HEK293 (cell line): Measurements from ENCODE around the gene TAP2.

Experiments
- CTCF ChIA-PET: fragments of 350-600 bp; formaldehyde crosslinking; extraction: SDS; loops from one replicate; lab custom pipeline; 2021; ENCODE audit warnings: antibody characterized with exemption; lab: Yijun Ruan, JAX
- POLR2A ChIA-PET: fragments of 300-600 bp; formaldehyde crosslinking; extraction: SDS; loops from one replicate; lab custom pipeline; 2020; ENCODE audit warnings: antibody characterized with exemption, inconsistent platforms; lab: Yijun Ruan, JAX
- H3K27ac ChIP-seq: fragments of 200-500 bp; sonication (Bioruptor generic); 2 replicates; pipeline ENCODE4 v1.5.1; 2014; ENCODE audit warnings: low read depth, low read length, control low read depth, inconsistent platforms; ENCODE audit errors: extremely low read depth
- H3K36me3 ChIP-seq, 2 experiments: fragments of 200-500 bp in 1 of 2; sonication (Bioruptor generic) in 1 of 2; 1 replicate in 1 of 2; 2 replicates in 1 of 2; pipeline ENCODE4 v1.5.1; 2014 to 2017; ENCODE audit warnings: inconsistent platforms in 2 of 2, low read length in 2 of 2; ENCODE audit not compliant: control insufficient read depth in 2 of 2, insufficient read depth in 1 of 2
- H3K4me1 ChIP-seq: fragments of 200-500 bp; sonication (Bioruptor generic); 2 replicates; pipeline ENCODE4 v1.5.1; 2014; ENCODE audit warnings: mild to moderate bottlenecking, low read length, inconsistent platforms; ENCODE audit not compliant: control insufficient read depth, insufficient read depth
- H3K4me3 ChIP-seq: 2 replicates; pipeline ENCODE4 v1.5.1; 2011; ENCODE audit warnings: low read depth, mild to moderate bottlenecking, control low read depth, low read length, moderate library complexity
- H3K9me3 ChIP-seq: fragments of 200-500 bp; sonication (Bioruptor generic); 2 replicates; pipeline ENCODE4 v1.5.1; 2014; ENCODE audit warnings: low read depth, low read length, inconsistent platforms; ENCODE audit not compliant: control insufficient read depth, insufficient read depth
- GFI1B ChIP-seq: fragments of 450-650 bp; formaldehyde crosslinking; IDR thresholded peaks from 2 replicates; pipeline ENCODE4 v1.5.1; 2016; ENCODE audit warnings: missing biosample characterization, missing genetic modification characterization
- HIC1 ChIP-seq: fragments of 450-650 bp; formaldehyde crosslinking; IDR thresholded peaks from 2 replicates; pipeline ENCODE4 v1.5.1; 2016; ENCODE audit warnings: missing biosample characterization, missing genetic modification characterization
- IKZF3 ChIP-seq: fragments of 450-650 bp; IDR thresholded peaks from 2 replicates; pipeline ENCODE4 v1.5.0; 2018; ENCODE audit warnings: missing biosample characterization, mild to moderate bottlenecking, missing genetic modification characterization, moderate library complexity
- KLF8 ChIP-seq: fragments of 450-650 bp; formaldehyde crosslinking; IDR thresholded peaks from 2 replicates; pipeline ENCODE4 v1.5.1; 2016; ENCODE audit warnings: missing biosample characterization, missing genetic modification characterization
- MEIS1 ChIP-seq: sonication (generic); formaldehyde crosslinking; IDR thresholded peaks from 2 replicates; pipeline ENCODE4 v1.8.1; 2022; ENCODE audit warnings: missing genetic modification reagents, mild to moderate bottlenecking, borderline replicate concordance
- OSR2 ChIP-seq: fragments of 450-650 bp; formaldehyde crosslinking; IDR thresholded peaks from 2 replicates; pipeline ENCODE4 v1.5.1; 2016; ENCODE audit warnings: missing biosample characterization, missing genetic modification characterization
- PRDM1 ChIP-seq: fragments of 450-650 bp; formaldehyde crosslinking; IDR thresholded peaks from 2 replicates; pipeline ENCODE4; 2016; ENCODE audit warnings: missing biosample characterization, missing genetic modification characterization
- ZBTB10 ChIP-seq: fragments of 450-650 bp; formaldehyde crosslinking; IDR thresholded peaks from 2 replicates; pipeline ENCODE4 v1.5.1; 2016; ENCODE audit warnings: missing biosample characterization, missing genetic modification characterization
- ZNF112 ChIP-seq: fragments of 450-650 bp; formaldehyde crosslinking; IDR thresholded peaks from 2 replicates; pipeline ENCODE4 v1.5.0; 2017; ENCODE audit warnings: missing biosample characterization, missing genetic modification characterization
- ZNF138 ChIP-seq: fragments of 450-650 bp; formaldehyde crosslinking; IDR thresholded peaks from 2 replicates; pipeline ENCODE4 v1.5.1; 2016; ENCODE audit warnings: missing biosample characterization, missing genetic modification characterization, borderline replicate concordance
- ZNF16 ChIP-seq: fragments of 450-650 bp; formaldehyde crosslinking; IDR thresholded peaks from 2 replicates; pipeline ENCODE4 v1.5.1; 2016; ENCODE audit warnings: low read depth, missing biosample characterization, missing genetic modification characterization
- ZNF37A ChIP-seq: fragments of 450-650 bp; IDR thresholded peaks from 2 replicates; pipeline ENCODE4 v1.5.1; 2018; ENCODE audit warnings: missing biosample characterization, missing genetic modification characterization
- ZNF394 ChIP-seq: fragments of 450-650 bp; formaldehyde crosslinking; IDR thresholded peaks from 2 replicates; pipeline ENCODE4 v1.5.1; 2016; ENCODE audit warnings: missing biosample characterization, missing genetic modification characterization, mild to moderate bottlenecking, moderate library complexity, borderline replicate concordance
- ZNF416 ChIP-seq: fragments of 450-650 bp; formaldehyde crosslinking; IDR thresholded peaks from 2 replicates; pipeline ENCODE4 v1.5.1; 2016; ENCODE audit warnings: missing biosample characterization, missing genetic modification characterization
- ZNF521 ChIP-seq: fragments of 450-650 bp; formaldehyde crosslinking; IDR thresholded peaks from 2 replicates; pipeline ENCODE4 v1.5.1; 2017; ENCODE audit warnings: missing biosample characterization, mild to moderate bottlenecking, missing genetic modification characterization
- ZNF529 ChIP-seq: fragments of 450-650 bp; formaldehyde crosslinking; IDR thresholded peaks from 2 replicates; pipeline ENCODE4 v1.5.1; 2017; ENCODE audit warnings: missing genetic modification characterization, missing biosample characterization; ENCODE audit not compliant: insufficient replicate concordance
- ZNF544 ChIP-seq: fragments of 450-650 bp; formaldehyde crosslinking; IDR thresholded peaks from 2 replicates; pipeline ENCODE4 v1.5.0; 2017; ENCODE audit warnings: missing biosample characterization, missing genetic modification characterization
- ZNF571 ChIP-seq: fragments of 450-650 bp; formaldehyde crosslinking; IDR thresholded peaks from 2 replicates; pipeline ENCODE4 v1.5.0; 2017; ENCODE audit warnings: missing biosample characterization, missing genetic modification characterization
- ZNF623 ChIP-seq: fragments of 450-650 bp; formaldehyde crosslinking; IDR thresholded peaks from 2 replicates; pipeline ENCODE4 v1.5.1; 2016; ENCODE audit warnings: missing biosample characterization, missing genetic modification characterization
- ZNF645 ChIP-seq: fragments of 450-650 bp; formaldehyde crosslinking; IDR thresholded peaks from 2 replicates; pipeline ENCODE4; 2016; ENCODE audit warnings: missing biosample characterization, missing genetic modification characterization
- ZNF654 ChIP-seq: fragments of 450-650 bp; formaldehyde crosslinking; IDR thresholded peaks from 2 replicates; pipeline ENCODE4 v1.5.1; 2016; ENCODE audit warnings: low read depth, missing biosample characterization, missing genetic modification characterization
- ZNF660 ChIP-seq: fragments of 450-650 bp; IDR thresholded peaks from 2 replicates; pipeline ENCODE4 v1.5.1; 2018; ENCODE audit warnings: missing biosample characterization, mild to moderate bottlenecking, missing genetic modification characterization
- ZNF677 ChIP-seq: fragments of 450-650 bp; IDR thresholded peaks from 2 replicates; pipeline ENCODE4 v1.5.0; 2018; ENCODE audit warnings: missing biosample characterization, mild to moderate bottlenecking, missing genetic modification characterization, moderate library complexity
- ZNF692 ChIP-seq: fragments of 450-650 bp; formaldehyde crosslinking; IDR thresholded peaks from 2 replicates; pipeline ENCODE4 v1.5.1; 2016; ENCODE audit warnings: missing biosample characterization, missing genetic modification characterization
- ZNF701 ChIP-seq: fragments of 450-650 bp; formaldehyde crosslinking; IDR thresholded peaks from 2 replicates; pipeline ENCODE4 v1.5.1; 2016; ENCODE audit warnings: missing biosample characterization, missing genetic modification characterization
- ZNF777 ChIP-seq: fragments of 450-650 bp; formaldehyde crosslinking; IDR thresholded peaks from 2 replicates; pipeline ENCODE4 v1.5.1; 2017; ENCODE audit warnings: missing biosample characterization, missing genetic modification characterization, borderline replicate concordance
- ZNF785 ChIP-seq: fragments of 450-650 bp; formaldehyde crosslinking; IDR thresholded peaks from 2 replicates; pipeline ENCODE4 v1.5.1; 2016; ENCODE audit warnings: missing biosample characterization, missing genetic modification characterization
- ZSCAN23 ChIP-seq: fragments of 450-650 bp; formaldehyde crosslinking; IDR thresholded peaks from 2 replicates; pipeline ENCODE4 v1.5.1; 2016; ENCODE audit warnings: missing biosample characterization, missing genetic modification characterization

Gene TAP2

GRCh38 chr6:32818867-32819266, 19.7 kb downstream of the TAP2 start (continued):
- no peak for TF ChIP-seq ZNF645 (tag by site-specific recombination)
- no peak for TF ChIP-seq IKZF3 (tag by site-specific recombination)
- no peak for TF ChIP-seq OSR2
- TF ChIP-seq ZNF138 (tag by site-specific recombination), result no peak
- no peak for TF ChIP-seq ZNF654 (tag by site-specific recombination)
- TF ChIP-seq KLF8, result no peak

- Histone ChIP-seq H3K36me3 (no peaks in the 10 kb centered on the region), H3K4me1 (no peaks in the 10 kb centered on the region), H3K4me3 (no peak within 1 kb of the TSS), H3K9me3 (no peaks in the 10 kb centered on the region), H3K27ac (no peak within 1 kb of the TSS)
- CTCF ChIA-PET, result no interaction called here
- POLR2A ChIA-PET, result no interaction called here
- TF ChIP-seq ZBTB10 (tag by site-specific recombination) (no peak), ZNF777 (tag by site-specific recombination) (no peak), ZNF785 (tag by site-specific recombination) (no peak), ZNF571 (tag by site-specific recombination) (no peak), ZNF677 (no peak), GFI1B (tag by site-specific recombination) (no peak), ZNF112 (tag by site-specific recombination) (no peak), PRDM1 (tag by site-specific recombination) (no peak), ZNF692 (no peak)
Measured at GRCh38 chr6:32816746-32817204, 21.8 kb downstream of the TAP2 start, which contains the start of gene HLA-DOB. TSS of gene HLA-DOB (minus strand) at chr6:32817002. CDS start at chr6:32816951, 51 bp downstream.

GRCh38 chr6:32815996-32816395, 22.5 kb downstream of the TAP2 start:
- ChIA-PET POLR2A (no interaction called here), CTCF (no interaction called here)
- Histone ChIP-seq H3K4me3 (no peak overlapping the region), H3K36me3 (no peaks in the 10 kb centered on the region), H3K27ac (no peak overlapping the region), H3K9me3 (no peaks in the 10 kb centered on the region), H3K4me1 (no peaks in the 10 kb centered on the region)
- TF ChIP-seq ZNF623 (tag by site-specific recombination) (no peak), ZNF416 (tag by site-specific recombination) (no peak), ZSCAN23 (no peak), ZNF37A (tag by site-specific recombination) (no peak), ZNF544 (tag by site-specific recombination) (no peak), ZNF394 (tag by site-specific recombination) (no peak), ZNF16 (tag by site-specific recombination) (no peak), ZNF571 (tag by site-specific recombination) (no peak), HIC1 (tag by site-specific recombination) (no peak), ZNF660 (no peak), MEIS1 (CRISPR knock-in tag) (no peak), ZNF529 (tag by site-specific recombination) (no peak), ZNF521 (tag by site-specific recombination) (no peak), ZNF701 (no peak)
